ENCODE data around the gene POLR2E. TPM values are rescaled to one million over a fixed set of nuclear protein-coding genes. Genes with fewer than 3 reads are reported as not detected.
A peak's percentile ranks its signal among the peaks of the same experiment; 100 is the strongest.

Gene POLR2E
- total RNA-seq, 4 donors from 2014 or later, result 87.6 to 264 (median 163) TPM

GRCh38 chr19:1101337-1101698, 6.1 kb upstream of the POLR2E start:
- intact Hi-C loops (cut with DNase I), result no loop called here
- Histone ChIP-seq H3K36me3 (peaks cover 3 to 5% of the 10 kb centered on the region in 2 donors), H3K27me3 (no peaks in the 10 kb centered on the region), H3K27ac (peak overlapping the region; percentile 96 to 99 (median 99)), H3K9me3 (no peaks in the 10 kb centered on the region), H3K4me3 (replicated peaks in 1 of 3) (no peak overlapping the region), H3K4me1 (peaks cover 65 to 77% of the 10 kb centered on the region in 2 donors)
- 10 to 11% methylated on average over 9 of the region's 9 CpGs for WGBS, 2 donors
- TF ChIP-seq, protein P1, sequence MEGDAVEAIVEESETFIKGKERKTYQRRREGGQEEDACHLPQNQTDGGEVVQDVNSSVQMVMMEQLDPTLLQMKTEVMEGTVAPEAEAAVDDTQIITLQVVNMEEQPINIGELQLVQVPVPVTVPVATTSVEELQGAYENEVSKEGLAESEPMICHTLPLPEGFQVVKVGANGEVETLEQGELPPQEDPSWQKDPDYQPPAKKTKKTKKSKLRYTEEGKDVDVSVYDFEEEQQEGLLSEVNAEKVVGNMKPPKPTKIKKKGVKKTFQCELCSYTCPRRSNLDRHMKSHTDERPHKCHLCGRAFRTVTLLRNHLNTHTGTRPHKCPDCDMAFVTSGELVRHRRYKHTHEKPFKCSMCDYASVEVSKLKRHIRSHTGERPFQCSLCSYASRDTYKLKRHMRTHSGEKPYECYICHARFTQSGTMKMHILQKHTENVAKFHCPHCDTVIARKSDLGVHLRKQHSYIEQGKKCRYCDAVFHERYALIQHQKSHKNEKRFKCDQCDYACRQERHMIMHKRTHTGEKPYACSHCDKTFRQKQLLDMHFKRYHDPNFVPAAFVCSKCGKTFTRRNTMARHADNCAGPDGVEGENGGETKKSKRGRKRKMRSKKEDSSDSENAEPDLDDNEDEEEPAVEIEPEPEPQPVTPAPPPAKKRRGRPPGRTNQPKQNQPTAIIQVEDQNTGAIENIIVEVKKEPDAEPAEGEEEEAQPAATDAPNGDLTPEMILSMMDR (IDR thresholded peaks at IDR 0.05), result no peak
- TF ChIP-seq POLR2A (IDR thresholded peaks at IDR 0.05), result no peak
- DNase-seq, result peak; percentile 57 to 58

DNA sequence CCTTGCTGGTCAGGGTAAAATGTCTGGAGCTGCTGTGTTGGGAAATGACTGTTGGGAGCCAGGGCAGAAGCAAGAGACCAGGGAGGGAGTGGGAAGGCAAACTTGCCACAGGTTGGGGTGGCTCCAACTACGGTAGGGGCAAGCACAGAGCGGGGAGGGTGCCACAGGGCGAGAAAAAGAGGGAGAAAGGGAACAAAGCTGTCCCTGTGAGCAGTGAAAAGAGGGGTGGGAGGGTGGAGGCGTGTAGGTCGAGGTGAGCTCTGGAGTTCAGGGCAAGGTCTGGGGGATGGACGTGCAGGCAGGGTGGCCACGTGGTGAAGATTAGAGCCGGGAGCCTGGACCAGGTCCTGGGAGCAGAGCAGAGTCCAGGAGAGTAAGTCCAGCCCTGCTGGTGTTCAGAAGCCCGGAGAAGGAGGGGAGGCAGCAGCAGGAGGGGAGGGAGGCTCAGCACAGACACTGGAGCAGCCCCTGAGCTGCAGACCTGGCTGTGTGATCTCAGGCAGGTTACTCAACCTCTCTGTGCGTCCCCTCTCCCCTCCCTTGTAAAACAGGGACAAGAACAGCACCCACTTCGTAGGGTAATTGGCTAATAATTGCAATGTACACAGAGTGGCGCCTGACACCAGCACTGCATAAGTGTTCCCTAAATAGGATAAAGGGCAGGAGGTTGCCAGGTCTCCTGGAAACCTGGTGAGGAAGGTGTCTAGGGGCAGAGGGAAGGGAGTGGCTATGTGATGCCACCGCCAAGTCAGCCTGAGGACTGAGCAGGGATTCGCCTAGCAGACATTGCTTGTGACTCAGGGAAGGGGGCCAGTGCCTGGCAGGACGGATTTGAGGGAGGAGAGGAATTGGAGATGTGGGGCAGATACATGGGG, 3.2 kb upstream of the POLR2E start:
- intact Hi-C loops (cut with DNase I), result no loop called here
- Histone ChIP-seq H3K27me3 (no peaks in the 10 kb centered on the region), H3K27ac (peak overlapping the region; percentile 67 to 96 (median 80)), H3K9me3 (no peaks in the 10 kb centered on the region), H3K36me3 (no peaks in the 10 kb centered on the region), H3K4me3 (replicated peaks in 1 of 3) (no peak overlapping the region), H3K4me1 (peaks cover 67 to 79% of the 10 kb centered on the region in 2 donors)
- no peak for DNase-seq
- 67 to 70% methylated on average over 14 to 15 of the region's 15 CpGs for WGBS, 2 donors
- TF ChIP-seq, protein P1 (IDR thresholded peaks at IDR 0.05), result no peak
- no peak for TF ChIP-seq POLR2A (IDR thresholded peaks at IDR 0.05)

DNA sequence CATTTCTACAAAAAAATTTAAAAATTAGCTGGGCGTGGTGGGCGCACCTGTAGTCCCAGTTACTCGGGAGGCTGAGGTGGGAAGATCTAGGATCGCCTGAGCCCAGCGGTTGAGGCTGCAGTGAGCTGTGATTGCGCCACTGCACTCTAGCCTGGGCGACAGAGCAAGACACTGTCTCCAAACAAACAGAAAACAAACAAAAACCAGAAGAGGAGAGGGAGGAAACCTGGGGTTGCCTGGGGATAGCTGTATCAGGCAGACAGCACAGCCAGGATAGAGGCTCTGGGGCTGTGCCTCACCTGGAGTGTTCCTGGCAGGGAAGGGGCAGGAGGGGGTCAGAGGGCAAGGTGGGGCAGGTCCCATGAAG, 2.6 kb upstream of the POLR2E start:
- no peak overlapping the region for H3K4me3 ChIP-seq (replicated peaks in 1 of 3)
- peak overlapping the region; percentile 13 to 80 (median 71) for H3K27ac ChIP-seq
- 56 to 66% methylated on average over 7 of the region's 7 CpGs for WGBS, 2 donors
- no peaks in the 10 kb centered on the region for H3K36me3 ChIP-seq
- intact Hi-C loops (cut with DNase I), result no loop called here
- H3K4me1 ChIP-seq, result peaks cover 62 to 73% of the 10 kb centered on the region in 2 donors
- no peak for TF ChIP-seq POLR2A (IDR thresholded peaks at IDR 0.05)
- TF ChIP-seq, protein P1 (IDR thresholded peaks at IDR 0.05), result no peak
- peak in 1 of 2 donors; percentile 59 for DNase-seq
- no peaks in the 10 kb centered on the region for H3K9me3 ChIP-seq
- H3K27me3 ChIP-seq, result no peaks in the 10 kb centered on the region

GRCh38 chr19:1094655-1094977, 559 bp downstream of the POLR2E start:
- Histone ChIP-seq H3K9me3 (no peaks in the 10 kb centered on the region), H3K4me1 (peaks cover 33 to 41% of the 10 kb centered on the region in 2 donors), H3K36me3 (peaks cover 14 to 17% of the 10 kb centered on the region in 2 donors), H3K27ac (peak overlapping the region in 2 of 3 donors; percentile 44 to 57), H3K4me3 (replicated peaks in 1 of 3) (peak overlapping the region; percentile 63 to 95 (median 88)), H3K27me3 (no peaks in the 10 kb centered on the region)
- no peak for TF ChIP-seq POLR2A (IDR thresholded peaks at IDR 0.05)
- TF ChIP-seq, protein P1 (IDR thresholded peaks at IDR 0.05), result no peak
- intact Hi-C loops (cut with DNase I), result loop anchor here (5.0 kb wide), 1 partner anchor 72 kb away; the partner anchor contains the start of genes RNU6-2 and TMEM259
- WGBS, 2 donors, result 1 to 2% methylated on average over 5 to 16 of the region's 19 CpGs
- no peak for DNase-seq
